Astrocyte of the spinal cord (primary cell): ENCODE results near the gene PROB1.
"Not testable (repeated sequence)": the region's sequence is repeated elsewhere in the genome, so short reads cannot be mapped to it uniquely, and the experiment has no call there.

Source experiments
- DNase-seq: peaks from one replicate; pipeline ENCODE4 v3.0.0; 2011; ENCODE audit warnings: low read depth, low spot score
- H3K4me3 ChIP-seq: 2 replicates; pipeline ENCODE4 v1.5.1; 2011; ENCODE audit warnings: low read depth, mild to moderate bottlenecking, low read length, moderate library complexity
- in situ Hi-C: cut with HindIII; loops from 2 replicates; pipeline ENCODE4 v1.10.0; 2017; ENCODE audit warnings: low sequenced_read_pairs
- TF ChIP-seq, protein P1 (sequence below): IDR thresholded peaks from 2 replicates; pipeline ENCODE4 v1.5.1; 2012; ENCODE audit warnings: low read depth, mild to moderate bottlenecking, low read length, inconsistent platforms

PROB1 gene

DNA sequence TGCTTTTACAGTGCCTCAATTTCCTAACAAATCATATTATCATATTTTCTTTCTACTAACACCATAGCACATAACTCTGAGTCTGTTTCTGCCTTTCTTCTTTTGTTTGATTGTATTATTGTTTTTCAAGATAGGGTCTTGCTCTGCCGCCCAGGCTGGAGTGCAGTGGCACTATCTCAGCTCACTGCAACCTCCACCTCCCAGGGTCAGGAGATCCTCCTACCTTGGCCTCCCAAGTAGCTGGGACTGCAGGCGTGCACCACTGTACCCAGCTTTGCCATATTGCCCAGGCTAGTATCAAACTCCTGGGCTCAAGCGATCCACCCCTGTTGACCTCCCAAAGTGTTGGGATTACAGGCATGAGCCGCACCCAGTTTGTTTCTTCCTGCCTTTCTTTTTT lies 34.5 kb downstream of the PROB1 start:
- TF ChIP-seq, protein P1, sequence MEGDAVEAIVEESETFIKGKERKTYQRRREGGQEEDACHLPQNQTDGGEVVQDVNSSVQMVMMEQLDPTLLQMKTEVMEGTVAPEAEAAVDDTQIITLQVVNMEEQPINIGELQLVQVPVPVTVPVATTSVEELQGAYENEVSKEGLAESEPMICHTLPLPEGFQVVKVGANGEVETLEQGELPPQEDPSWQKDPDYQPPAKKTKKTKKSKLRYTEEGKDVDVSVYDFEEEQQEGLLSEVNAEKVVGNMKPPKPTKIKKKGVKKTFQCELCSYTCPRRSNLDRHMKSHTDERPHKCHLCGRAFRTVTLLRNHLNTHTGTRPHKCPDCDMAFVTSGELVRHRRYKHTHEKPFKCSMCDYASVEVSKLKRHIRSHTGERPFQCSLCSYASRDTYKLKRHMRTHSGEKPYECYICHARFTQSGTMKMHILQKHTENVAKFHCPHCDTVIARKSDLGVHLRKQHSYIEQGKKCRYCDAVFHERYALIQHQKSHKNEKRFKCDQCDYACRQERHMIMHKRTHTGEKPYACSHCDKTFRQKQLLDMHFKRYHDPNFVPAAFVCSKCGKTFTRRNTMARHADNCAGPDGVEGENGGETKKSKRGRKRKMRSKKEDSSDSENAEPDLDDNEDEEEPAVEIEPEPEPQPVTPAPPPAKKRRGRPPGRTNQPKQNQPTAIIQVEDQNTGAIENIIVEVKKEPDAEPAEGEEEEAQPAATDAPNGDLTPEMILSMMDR = no peak
- DNase-seq = no peak
- no peak overlapping the region for H3K4me3 ChIP-seq
- in situ Hi-C loops = no loop called here

DNA sequence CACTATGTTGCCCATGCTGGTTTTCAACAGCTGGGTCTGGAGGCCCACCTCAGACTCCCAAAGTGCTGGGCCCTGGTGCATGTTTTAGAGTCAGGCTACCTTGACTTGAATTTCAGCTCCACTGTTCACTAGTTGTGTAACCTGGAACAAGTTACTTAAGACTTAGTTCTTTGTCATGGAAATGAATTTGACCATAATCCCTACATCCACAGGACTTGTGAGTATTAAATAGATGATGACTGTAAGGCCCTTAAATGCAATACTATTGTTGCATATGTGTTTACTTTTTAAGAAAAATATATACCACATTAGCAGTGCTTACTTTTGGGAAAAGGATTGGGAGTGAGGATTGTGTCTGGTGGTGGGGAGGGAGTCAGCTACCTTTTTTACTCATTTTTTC lies 36.8 kb downstream of the PROB1 start:
- in situ Hi-C loops = no loop called here
- no peak overlapping the region for H3K4me3 ChIP-seq
- no peak for DNase-seq
- TF ChIP-seq, protein P1 = no peak

DNA sequence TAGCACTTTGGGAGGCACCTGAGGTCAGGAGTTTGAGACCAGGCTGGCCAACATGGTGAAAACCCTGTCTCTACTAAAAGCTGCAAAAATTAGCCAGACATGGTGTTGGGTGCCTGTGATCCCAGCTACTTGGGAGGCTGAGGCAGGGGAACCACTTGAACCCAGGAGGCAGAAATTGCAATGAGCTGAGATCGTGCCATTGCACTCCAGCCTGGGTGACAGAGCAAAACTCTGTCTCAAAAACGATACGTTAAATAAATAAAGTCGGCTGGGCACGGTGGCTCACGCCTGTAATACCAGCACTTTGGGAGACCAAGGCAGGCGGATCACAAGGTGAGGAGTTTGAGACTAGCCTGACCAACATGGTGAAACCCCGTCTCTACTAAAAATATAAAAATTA lies 39.0 kb downstream of the PROB1 start:
- DNase-seq, in situ Hi-C loops, H3K4me3 ChIP-seq: not testable (repeated sequence)

DNA sequence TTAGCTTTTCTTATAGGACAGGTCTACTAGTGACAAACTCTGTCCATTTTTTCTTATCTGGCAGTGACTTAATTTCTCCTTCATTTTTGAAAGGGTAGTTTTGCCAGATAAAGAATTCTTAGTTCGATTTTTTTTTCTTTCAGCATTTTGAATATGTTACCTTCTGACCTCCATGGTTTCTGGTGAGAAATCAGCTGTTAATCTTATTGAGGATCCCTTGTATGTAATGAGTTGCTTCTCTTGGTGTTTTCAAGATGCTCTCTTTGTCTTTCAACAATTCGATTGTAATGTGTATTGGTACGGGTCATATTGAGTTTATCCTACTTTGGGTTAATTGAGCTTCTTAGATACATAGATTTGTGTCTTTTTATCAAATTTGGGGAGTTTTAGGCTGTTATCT lies 40.7 kb downstream of the PROB1 start:
- DNase-seq = no peak
- H3K4me3 ChIP-seq = no peak overlapping the region
- in situ Hi-C loops = no loop called here
- TF ChIP-seq, protein P1 = no peak

DNA sequence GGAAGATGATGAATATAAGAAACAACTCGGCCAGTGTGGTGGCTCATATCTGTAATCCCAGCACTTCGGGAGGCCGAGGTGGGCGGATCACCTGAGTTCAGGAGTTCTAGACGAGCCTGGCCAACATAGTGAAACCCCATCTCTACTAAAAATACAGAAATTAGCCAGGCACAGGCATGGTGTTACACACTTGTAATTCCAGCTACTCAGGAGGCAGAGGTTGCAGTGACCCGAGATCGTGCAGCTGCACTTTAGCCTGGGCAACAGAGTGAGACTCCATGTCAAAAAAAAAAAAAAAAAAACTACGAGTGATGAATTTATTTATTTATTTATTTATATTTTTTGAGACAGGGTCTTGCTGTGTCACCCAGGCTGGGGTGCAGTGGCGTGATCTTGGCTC lies 47.0 kb downstream of the PROB1 start:
- in situ Hi-C loops, H3K4me3 ChIP-seq, DNase-seq: not testable (repeated sequence)

DNA sequence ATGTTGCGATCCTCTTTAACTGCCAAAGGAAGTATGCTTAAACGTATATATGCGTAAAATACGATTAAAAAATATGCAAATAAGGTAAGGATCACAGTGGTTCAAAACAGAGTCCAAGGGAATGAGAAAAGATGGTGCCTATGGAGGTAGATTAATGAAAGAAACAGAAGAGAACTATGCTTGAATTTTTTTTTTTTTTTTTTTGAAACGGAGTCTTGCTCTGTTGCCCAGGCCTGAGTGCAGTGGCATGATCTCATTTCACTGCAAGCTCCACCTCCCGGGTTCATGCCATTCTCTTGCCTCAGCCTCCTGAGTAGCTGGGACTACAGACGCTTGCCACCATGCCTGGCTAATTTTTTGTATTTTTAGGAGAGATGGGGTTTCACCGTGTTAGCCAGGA lies 49.5 kb downstream of the PROB1 start:
- in situ Hi-C loops, DNase-seq, H3K4me3 ChIP-seq: not testable (repeated sequence)

DNA sequence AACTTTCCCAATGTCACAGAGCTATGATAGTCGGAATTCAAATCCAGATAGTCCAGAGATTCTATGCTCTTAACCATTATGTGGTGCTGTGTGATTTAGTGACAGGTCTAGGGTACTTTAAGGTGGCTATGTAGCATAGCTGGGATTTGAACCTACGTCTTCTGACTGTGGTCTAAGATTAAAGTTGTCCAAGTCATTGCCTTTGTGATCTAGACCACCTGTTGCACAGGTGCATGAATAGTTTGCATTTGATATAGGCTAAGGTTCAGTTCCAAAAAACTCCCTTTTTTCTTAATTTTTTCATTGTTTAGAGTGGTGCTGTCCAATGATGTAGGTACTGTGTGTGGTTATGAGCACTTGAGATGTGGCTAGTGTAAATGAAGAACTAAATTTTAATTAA lies 50.7 kb downstream of the PROB1 start:
- in situ Hi-C loops = no loop called here
- TF ChIP-seq, protein P1 = no peak
- no peak overlapping the region for H3K4me3 ChIP-seq
- no peak for DNase-seq

DNA sequence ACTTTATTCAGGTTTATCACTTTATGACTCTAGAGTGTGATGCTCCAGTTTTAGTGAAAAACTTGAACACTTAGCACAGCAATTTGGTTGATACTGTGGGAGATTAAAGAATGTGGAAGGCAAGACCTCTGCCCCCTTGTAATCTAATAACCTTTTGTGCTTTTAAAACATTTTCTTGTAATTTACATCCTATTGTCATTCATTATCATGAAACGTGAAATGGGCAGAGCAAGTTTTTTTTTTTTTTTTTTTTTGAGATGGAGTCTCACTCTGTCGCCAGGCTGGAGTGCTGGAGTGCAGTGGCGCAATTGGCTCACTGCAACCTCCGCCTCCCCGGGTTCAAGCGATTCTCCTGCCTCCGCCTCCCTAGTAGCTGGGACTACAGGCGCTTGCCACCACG lies 51.4 kb downstream of the PROB1 start:
- no peak for DNase-seq
- TF ChIP-seq, protein P1 = no peak
- in situ Hi-C loops = no loop called here
- peak overlapping the region; percentile 98 for H3K4me3 ChIP-seq
